Measurements from ENCODE around the gene MSX1.

DNA sequence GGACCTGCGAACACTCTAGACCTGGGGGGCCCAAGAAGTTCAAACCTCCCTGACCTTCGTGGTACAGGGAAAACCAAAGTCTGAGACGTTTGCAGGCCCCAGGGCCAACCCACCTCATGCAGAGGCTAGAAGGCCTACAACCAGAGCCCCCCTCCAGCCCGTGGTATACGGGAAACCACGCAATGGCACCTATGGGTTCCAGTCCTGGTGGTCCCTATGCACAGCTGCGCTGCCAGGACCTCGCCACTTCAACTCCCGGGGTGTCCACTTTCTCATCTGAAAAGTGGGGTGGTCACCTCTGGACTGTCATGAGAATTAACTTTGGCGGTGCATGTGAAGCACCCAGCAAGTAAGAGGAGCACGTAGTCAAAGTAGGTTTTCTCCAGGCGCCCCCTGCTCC, 8.4 kb upstream of the MSX1 start:
- TF ChIP-seq, protein P1, sequence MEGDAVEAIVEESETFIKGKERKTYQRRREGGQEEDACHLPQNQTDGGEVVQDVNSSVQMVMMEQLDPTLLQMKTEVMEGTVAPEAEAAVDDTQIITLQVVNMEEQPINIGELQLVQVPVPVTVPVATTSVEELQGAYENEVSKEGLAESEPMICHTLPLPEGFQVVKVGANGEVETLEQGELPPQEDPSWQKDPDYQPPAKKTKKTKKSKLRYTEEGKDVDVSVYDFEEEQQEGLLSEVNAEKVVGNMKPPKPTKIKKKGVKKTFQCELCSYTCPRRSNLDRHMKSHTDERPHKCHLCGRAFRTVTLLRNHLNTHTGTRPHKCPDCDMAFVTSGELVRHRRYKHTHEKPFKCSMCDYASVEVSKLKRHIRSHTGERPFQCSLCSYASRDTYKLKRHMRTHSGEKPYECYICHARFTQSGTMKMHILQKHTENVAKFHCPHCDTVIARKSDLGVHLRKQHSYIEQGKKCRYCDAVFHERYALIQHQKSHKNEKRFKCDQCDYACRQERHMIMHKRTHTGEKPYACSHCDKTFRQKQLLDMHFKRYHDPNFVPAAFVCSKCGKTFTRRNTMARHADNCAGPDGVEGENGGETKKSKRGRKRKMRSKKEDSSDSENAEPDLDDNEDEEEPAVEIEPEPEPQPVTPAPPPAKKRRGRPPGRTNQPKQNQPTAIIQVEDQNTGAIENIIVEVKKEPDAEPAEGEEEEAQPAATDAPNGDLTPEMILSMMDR (IDR thresholded peaks at IDR 0.05) = no peak
- TF ChIP-seq POLR2A (IDR thresholded peaks at IDR 0.05) = no peak

Data from testis (tissue), 2 donors.